K562 treated with DMSO at 1 percent for 48 hours (cell line): ENCODE results near the gene TTC14. TPM values are rescaled to one million over a fixed set of nuclear protein-coding genes. Genes with fewer than 3 reads are reported as not detected.

Source experiments
- total RNA-seq: library from RNA; unstranded; fragments of 300-600 nt; gene quantifications from 2 replicates; pipeline ENCODE4 v1.2.3, GENCODE V29; 2022; ENCODE audit warnings: low replicate concordance; ENCODE audit errors: extremely low read depth

The TTC14 gene, protein sequence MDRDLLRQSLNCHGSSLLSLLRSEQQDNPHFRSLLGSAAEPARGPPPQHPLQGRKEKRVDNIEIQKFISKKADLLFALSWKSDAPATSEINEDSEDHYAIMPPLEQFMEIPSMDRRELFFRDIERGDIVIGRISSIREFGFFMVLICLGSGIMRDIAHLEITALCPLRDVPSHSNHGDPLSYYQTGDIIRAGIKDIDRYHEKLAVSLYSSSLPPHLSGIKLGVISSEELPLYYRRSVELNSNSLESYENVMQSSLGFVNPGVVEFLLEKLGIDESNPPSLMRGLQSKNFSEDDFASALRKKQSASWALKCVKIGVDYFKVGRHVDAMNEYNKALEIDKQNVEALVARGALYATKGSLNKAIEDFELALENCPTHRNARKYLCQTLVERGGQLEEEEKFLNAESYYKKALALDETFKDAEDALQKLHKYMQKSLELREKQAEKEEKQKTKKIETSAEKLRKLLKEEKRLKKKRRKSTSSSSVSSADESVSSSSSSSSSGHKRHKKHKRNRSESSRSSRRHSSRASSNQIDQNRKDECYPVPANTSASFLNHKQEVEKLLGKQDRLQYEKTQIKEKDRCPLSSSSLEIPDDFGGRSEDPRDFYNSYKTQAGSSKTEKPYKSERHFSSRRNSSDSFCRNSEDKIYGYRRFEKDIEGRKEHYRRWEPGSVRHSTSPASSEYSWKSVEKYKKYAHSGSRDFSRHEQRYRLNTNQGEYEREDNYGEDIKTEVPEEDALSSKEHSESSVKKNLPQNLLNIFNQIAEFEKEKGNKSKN
- not detected in 2 replicates for total RNA-seq

DNA sequence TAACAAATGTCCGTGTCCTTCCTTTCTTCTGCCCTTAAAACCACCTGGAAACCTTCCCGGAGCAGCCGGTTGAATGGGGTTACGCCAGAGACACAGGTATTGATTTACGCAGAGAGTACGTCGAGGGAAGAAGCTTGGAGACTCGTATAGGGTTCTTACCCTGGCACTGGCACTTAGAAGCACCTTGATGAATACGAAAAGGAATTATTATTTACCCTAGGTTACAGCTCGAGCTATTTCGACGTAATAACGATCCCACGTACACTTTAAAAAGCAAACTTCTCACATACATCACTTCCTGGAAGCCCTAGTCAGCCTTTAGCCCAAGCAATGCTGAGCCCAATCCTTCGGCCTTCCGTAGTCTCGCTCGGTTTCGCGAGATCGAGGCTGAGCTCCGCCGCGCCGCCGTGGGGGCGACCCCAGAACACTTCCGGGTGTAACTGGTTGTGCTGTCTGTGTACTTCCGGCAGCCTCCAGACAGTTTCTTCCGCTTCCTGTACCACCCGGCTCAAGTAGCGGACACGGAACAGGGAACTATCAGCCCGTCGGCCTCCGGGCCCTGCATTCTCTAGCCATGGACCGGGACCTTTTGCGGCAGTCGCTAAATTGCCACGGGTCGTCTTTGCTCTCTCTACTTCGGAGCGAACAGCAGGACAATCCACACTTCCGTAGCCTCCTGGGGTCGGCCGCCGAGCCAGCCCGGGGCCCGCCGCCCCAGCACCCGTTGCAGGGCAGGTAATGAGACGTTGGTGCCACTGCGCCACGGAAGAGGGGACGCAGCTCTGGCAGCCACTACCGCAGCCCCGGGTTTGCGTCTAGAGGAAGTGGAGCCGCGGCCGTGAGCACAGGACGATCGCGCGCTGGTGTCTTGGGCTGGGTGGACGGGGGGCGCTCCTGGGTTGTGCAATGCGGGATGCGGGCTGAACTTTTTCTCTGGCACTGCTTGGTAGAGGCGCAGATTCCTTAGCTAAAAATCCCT, at the start of gene TTC14:
Gene TTC14, plus strand, starts transcription at position 476 of the 979 bp plus-strand sequence. Its CDS starts 99 bp downstream, at position 575.

Other genes with a start within 250 kb of the TTC14 start
- gene CCDC39, start 77.3 kb downstream of the TTC14 start, total RNA-seq: not detected in 2 replicates